Measurements from ENCODE around the gene ACOT7.

ACOT7 gene

GRCh38 chr1:6334261-6334993 lies 59.1 kb downstream of the ACOT7 start:
- TF ChIP-seq CTCF (conservative IDR thresholded peaks at IDR 0.05; ENCODE audit: low read depth, low read length) = no peak
- no peak overlapping the region for H3K4me3 ChIP-seq (ENCODE audit: low read depth, low read length)
- DNase-seq (ENCODE audit: low read depth) = no peak

GRCh38 chr1:6332821-6333220 lies 60.7 kb downstream of the ACOT7 start:
- H3K4me3 ChIP-seq (ENCODE audit: low read depth, low read length) = no peak overlapping the region
- DNase-seq (ENCODE audit: low read depth) = no peak
- TF ChIP-seq CTCF (conservative IDR thresholded peaks at IDR 0.05; ENCODE audit: low read depth, low read length) = no peak

- TF ChIP-seq CTCF (conservative IDR thresholded peaks at IDR 0.05; ENCODE audit: low read depth, low read length) = no peak
- DNase-seq (ENCODE audit: low read depth) = no peak
- H3K4me3 ChIP-seq (ENCODE audit: low read depth, low read length) = no peak overlapping the region
Observed at GRCh38 chr1:6331543-6332273, 61.9 kb downstream of the ACOT7 start.

GRCh38 chr1:6330410-6330911 lies 63.1 kb downstream of the ACOT7 start:
- no peak for DNase-seq (ENCODE audit: low read depth)
- TF ChIP-seq CTCF (conservative IDR thresholded peaks at IDR 0.05; ENCODE audit: low read depth, low read length) = no peak
- H3K4me3 ChIP-seq (ENCODE audit: low read depth, low read length) = no peak overlapping the region

GRCh38 chr1:6329851-6330250 lies 63.7 kb downstream of the ACOT7 start:
- H3K4me3 ChIP-seq (ENCODE audit: low read depth, low read length) = no peak overlapping the region
- no peak for DNase-seq (ENCODE audit: low read depth)
- TF ChIP-seq CTCF (conservative IDR thresholded peaks at IDR 0.05; ENCODE audit: low read depth, low read length) = no peak

GRCh38 chr1:6329396-6329795 lies 64.2 kb downstream of the ACOT7 start:
- no peak for DNase-seq (ENCODE audit: low read depth)
- no peak for TF ChIP-seq CTCF (conservative IDR thresholded peaks at IDR 0.05; ENCODE audit: low read depth, low read length)
- no peak overlapping the region for H3K4me3 ChIP-seq (ENCODE audit: low read depth, low read length)

All from choroid plexus epithelial cell (primary cell).